ENCODE measurements around the gene HOXB3. TPM values are rescaled to one million over a fixed set of nuclear protein-coding genes. Genes with fewer than 3 reads are reported as not detected.

The HOXB3 gene
- total RNA-seq, 1 experiment from 2014 or later = 8.8 TPM

DNA sequence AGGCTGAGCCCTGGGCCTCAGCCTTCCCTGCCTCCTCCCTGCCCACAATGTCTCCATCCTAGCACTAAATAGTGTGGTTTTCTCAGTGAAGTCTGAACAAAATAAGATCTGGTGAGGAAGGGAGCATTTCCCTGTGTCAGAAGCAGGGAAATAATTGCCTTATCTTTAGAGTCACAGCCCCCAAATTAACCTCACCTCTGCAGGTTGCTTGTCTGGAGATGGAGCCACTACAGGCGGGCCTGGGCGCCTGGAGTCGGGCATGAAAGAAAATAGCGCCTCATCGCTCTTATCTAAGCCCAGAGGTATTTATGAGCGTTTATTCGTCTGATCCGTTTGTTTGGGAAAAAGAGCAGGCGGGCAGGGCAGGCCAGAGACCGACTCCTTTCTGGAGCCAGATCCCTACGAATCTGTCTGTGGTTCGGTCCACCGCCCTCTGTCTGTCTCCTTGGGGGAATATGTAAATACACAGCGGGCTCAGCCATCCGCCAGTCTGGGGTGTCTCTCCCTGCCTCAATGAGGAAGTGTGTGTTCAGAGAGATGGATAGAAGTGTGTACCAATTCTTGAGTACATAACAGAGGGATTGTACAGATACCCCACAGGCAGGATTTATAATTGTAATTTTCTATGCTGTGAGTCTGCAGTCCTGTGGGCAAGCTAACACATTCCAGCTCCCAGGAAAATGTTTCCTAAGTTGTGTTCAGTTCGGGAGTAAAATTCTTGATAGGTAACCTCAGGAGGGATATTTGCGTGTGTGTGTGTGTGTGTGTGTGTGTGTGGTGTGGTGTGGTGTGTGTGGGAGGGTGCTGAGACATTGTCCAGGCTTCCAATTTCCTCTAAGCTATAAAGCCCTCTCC is 10.4 kb upstream of the HOXB3 start:
- Histone ChIP-seq H3K4me1 (no peaks in the 10 kb centered on the region), H3K27ac (no peak overlapping the region), H3K27me3 (no peaks in the 10 kb centered on the region; the same call in 1 of the 2 replicates), H3K36me3 (no peaks in the 10 kb centered on the region), H3K4me3 (no peak overlapping the region), H3K9me3 (replicated peaks) (no peaks in the 10 kb centered on the region)
- no peak for DNase-seq

DNA sequence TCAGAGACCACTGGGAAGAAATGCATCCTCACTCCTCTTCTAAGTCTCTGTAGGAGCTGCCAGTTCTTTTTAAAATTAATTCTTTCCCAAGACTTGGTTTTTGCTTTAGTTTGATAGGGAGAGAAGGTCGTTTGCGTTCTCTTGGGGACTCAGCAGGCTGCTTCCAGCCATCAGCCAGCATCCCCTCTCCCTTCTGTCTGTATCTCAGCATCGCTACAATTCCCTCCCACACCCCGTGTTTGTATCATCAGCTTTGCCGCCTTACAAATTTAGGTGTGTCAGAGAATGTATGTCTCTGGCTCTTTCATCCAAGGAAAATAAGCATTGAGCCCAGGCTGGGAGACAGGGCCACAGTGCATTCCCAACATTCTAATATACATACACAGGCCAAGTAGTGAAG is 9.3 kb upstream of the HOXB3 start:
- no peak overlapping the region for H3K27ac ChIP-seq
- no peaks in the 10 kb centered on the region; the same call in 1 of the 2 replicates for H3K27me3 ChIP-seq
- no peaks in the 10 kb centered on the region for H3K9me3 ChIP-seq (replicated peaks)
- H3K4me1 ChIP-seq = no peaks in the 10 kb centered on the region
- H3K36me3 ChIP-seq = peaks cover under 1% of the 10 kb centered on the region; the same call in 1 of the 2 replicates
- H3K4me3 ChIP-seq = no peak overlapping the region
- DNase-seq = no peak

- Histone ChIP-seq H3K4me3 (peak overlapping the region; percentile 67), H3K4me1 (0 out of 2 replicates have a peak, but pooled peaks cover 2% of the 10 kb centered on the region), H3K36me3 (peaks cover 2% of the 10 kb centered on the region; the same call in 1 of the 2 replicates), H3K27ac (no peak overlapping the region), H3K27me3 (no peaks in the 10 kb centered on the region; the same call in 1 of the 2 replicates), H3K9me3 (replicated peaks) (no peaks in the 10 kb centered on the region)
- DNase-seq = no peak
Measured at GRCh38 chr17:48598736-48599135, 8.7 kb upstream of the HOXB3 start.

DNA sequence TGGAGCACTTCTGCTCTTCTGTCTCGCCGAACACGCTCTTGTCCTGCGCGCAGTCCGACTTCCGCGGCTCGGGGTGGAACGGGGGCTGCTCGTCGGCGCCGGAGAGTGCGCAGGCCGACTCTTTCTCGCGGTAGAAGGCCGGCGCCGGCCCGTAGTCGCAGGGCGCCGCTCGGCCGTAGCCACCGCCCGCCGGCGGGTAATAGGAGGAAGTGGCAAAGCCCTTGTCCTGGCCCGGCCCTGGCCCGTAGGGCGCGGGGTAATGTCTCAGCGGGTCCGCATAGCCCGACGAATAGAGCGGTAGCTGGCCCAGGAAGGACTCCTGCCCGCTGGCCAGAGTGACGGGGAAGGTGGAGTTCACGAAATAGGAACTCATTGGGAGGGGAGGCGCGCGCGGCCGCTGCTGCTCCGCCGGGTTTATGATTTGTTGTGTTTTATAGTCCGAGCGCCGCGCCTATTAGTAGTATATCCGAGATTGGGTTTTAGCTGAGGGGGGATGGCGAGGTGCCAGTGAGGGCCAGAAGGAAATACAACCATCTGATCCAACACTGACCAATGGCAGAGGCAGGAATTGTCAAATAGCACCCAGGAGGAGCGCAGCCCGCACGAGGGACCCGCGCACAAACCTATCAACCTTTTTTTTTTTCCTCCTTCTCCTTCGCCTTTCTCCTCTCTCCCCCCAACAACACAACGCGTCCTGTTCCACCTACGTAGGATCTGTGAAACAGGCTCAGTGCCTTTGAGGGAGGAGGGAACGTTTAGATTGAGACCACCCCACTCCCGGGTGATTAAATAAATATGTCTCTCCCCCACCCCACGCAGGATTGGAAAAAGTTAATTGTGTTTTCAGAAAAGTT is 8.0 kb upstream of the HOXB3 start:
- Histone ChIP-seq H3K27me3 (no peaks in the 10 kb centered on the region; the same call in 1 of the 2 replicates), H3K27ac (peak overlapping the region; percentile 13; the same call in 1 of the 2 replicates)
- peak; percentile 53 to 63 for DNase-seq

GRCh38 chr17:48597528-48597777 is 7.4 kb upstream of the HOXB3 start:
- no peak for DNase-seq
- Histone ChIP-seq H3K9me3 (replicated peaks) (no peaks in the 10 kb centered on the region), H3K27me3 (no peaks in the 10 kb centered on the region; the same call in 1 of the 2 replicates), H3K4me1 (0 out of 2 replicates have a peak, but pooled peaks cover 6% of the 10 kb centered on the region), H3K27ac (peak overlapping the region; percentile 13; the same call in 1 of the 2 replicates), H3K4me3 (peak overlapping the region; percentile 67), H3K36me3 (peaks cover 2% of the 10 kb centered on the region; the same call in 1 of the 2 replicates)

More for the DNA sequence above, 8.0 kb upstream of the HOXB3 start:
- Histone ChIP-seq H3K36me3 (peaks cover 2% of the 10 kb centered on the region; the same call in 1 of the 2 replicates), H3K4me3 (peak overlapping the region; percentile 67), H3K9me3 (replicated peaks) (no peaks in the 10 kb centered on the region), H3K4me1 (0 out of 2 replicates have a peak, but pooled peaks cover 2% of the 10 kb centered on the region)

DNA sequence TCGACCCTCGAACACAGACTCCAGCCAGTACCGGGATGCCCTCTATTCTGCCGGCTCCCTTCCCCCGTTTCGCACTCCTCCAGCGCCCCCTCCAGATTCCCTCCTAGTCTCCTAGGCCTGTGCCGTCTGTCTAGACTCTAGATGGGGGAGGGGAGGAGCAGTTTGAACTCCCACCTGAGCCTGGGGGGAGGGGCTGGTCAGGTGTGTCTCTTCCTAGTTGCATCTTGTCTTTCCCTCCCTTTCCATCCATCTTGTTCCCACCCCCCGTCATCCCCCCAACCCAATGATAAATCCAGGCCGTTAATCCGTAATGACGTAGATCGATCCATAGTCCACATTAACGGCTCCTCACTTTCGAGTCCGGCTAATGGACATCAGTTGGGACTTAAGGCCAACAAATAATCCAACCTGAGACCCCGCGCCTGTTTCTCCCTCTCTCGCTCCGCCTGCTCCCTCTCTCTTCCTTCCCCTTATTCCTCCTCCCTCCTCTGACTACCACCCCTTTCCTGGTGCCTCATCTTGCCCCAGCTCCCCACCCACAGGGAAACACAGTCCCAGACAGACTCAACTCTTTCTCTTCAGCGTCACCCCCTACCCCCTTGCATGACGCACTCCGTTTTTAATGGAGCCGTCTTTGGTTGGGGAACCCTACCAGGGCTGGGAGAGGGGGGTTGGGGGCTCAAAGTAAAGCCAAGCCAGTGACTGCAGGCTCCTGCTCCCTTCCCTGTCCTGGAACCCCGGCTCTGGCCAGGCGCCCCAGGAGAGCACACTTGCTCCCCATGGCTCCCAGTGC is 6.9 kb upstream of the HOXB3 start:
- Histone ChIP-seq H3K9me3 (replicated peaks) (no peaks in the 10 kb centered on the region), H3K4me3 (peak overlapping the region; percentile 67), H3K27me3 (no peaks in the 10 kb centered on the region; the same call in 1 of the 2 replicates), H3K4me1 (0 out of 2 replicates have a peak, but pooled peaks cover 6% of the 10 kb centered on the region), H3K27ac (no peak overlapping the region; the same call in 1 of the 2 replicates), H3K36me3 (peaks cover 2% of the 10 kb centered on the region; the same call in 1 of the 2 replicates)
- DNase-seq = no peak

- Histone ChIP-seq H3K27ac (no peak overlapping the region), H3K27me3 (no peaks in the 10 kb centered on the region; the same call in 1 of the 2 replicates), H3K36me3 (peaks cover 2% of the 10 kb centered on the region; the same call in 1 of the 2 replicates), H3K4me1 (0 out of 2 replicates have a peak, but pooled peaks cover 6% of the 10 kb centered on the region), H3K4me3 (no peak overlapping the region), H3K9me3 (replicated peaks) (no peaks in the 10 kb centered on the region)
- DNase-seq = no peak
Measured at GRCh38 chr17:48596000-48596734, 6.1 kb upstream of the HOXB3 start.

DNA sequence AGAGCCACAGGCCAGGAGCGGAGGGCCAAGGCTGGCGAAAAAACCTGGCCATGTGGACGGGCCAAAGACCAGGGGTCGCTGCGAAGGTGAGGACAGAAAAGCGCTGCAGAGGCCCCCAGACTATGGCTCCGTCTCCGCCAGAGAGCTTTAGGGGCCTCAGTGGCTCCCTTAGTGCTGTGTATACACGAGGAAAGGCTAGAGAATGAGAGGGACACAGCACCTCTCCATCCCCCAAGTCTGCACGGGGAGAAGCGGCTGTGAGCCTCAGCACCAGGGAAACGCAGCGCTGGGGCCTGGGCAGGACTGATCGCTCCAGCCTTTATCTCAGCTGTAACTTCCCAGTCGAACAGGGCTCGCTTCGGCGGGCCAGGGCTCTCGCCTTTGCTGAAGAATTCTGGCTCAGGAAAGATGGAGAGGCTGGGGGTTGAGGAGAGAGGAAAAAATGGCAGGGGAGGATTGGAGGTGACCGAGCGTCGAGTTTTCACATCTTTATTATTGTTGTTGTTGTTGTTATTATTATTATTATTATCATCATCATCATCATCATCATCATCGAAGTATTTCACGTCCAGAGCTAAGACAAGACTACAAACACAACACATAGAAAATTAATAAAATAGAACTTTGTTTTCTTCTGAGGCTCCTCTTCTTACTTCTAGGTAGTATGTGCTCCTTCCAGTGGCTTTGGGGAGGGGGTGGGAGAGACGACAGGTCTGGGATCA is 5.4 kb upstream of the HOXB3 start:
- peaks cover 2% of the 10 kb centered on the region; the same call in 1 of the 2 replicates for H3K36me3 ChIP-seq
- no peak for DNase-seq
- 0 out of 2 replicates have a peak, but pooled peaks cover 6% of the 10 kb centered on the region for H3K4me1 ChIP-seq
- no peak overlapping the region for H3K27ac ChIP-seq
- H3K4me3 ChIP-seq = no peak overlapping the region
- H3K27me3 ChIP-seq = no peaks in the 10 kb centered on the region; the same call in 1 of the 2 replicates
- no peaks in the 10 kb centered on the region for H3K9me3 ChIP-seq (replicated peaks)

- no peak overlapping the region for H3K4me3 ChIP-seq
- H3K27me3 ChIP-seq = no peaks in the 10 kb centered on the region; the same call in 1 of the 2 replicates
- H3K9me3 ChIP-seq (replicated peaks) = no peaks in the 10 kb centered on the region
- no peak for DNase-seq
- peaks cover 2% of the 10 kb centered on the region; the same call in 1 of the 2 replicates for H3K36me3 ChIP-seq
- H3K4me1 ChIP-seq = 0 out of 2 replicates have a peak, but pooled peaks cover 6% of the 10 kb centered on the region
- no peak overlapping the region for H3K27ac ChIP-seq
Measured at GRCh38 chr17:48594538-48595277, 4.7 kb upstream of the HOXB3 start.

GRCh38 chr17:48593840-48594537 is 3.9 kb upstream of the HOXB3 start:
- H3K27me3 ChIP-seq = no peaks in the 10 kb centered on the region; the same call in 1 of the 2 replicates
- H3K4me1 ChIP-seq = 0 out of 2 replicates have a peak, but pooled peaks cover 6% of the 10 kb centered on the region
- H3K27ac ChIP-seq = no peak overlapping the region
- no peaks in the 10 kb centered on the region for H3K9me3 ChIP-seq (replicated peaks)
- DNase-seq = peak; percentile 77 to 88
- peaks cover 2% of the 10 kb centered on the region; the same call in 1 of the 2 replicates for H3K36me3 ChIP-seq
- peak overlapping the region; percentile 63 for H3K4me3 ChIP-seq

DNA sequence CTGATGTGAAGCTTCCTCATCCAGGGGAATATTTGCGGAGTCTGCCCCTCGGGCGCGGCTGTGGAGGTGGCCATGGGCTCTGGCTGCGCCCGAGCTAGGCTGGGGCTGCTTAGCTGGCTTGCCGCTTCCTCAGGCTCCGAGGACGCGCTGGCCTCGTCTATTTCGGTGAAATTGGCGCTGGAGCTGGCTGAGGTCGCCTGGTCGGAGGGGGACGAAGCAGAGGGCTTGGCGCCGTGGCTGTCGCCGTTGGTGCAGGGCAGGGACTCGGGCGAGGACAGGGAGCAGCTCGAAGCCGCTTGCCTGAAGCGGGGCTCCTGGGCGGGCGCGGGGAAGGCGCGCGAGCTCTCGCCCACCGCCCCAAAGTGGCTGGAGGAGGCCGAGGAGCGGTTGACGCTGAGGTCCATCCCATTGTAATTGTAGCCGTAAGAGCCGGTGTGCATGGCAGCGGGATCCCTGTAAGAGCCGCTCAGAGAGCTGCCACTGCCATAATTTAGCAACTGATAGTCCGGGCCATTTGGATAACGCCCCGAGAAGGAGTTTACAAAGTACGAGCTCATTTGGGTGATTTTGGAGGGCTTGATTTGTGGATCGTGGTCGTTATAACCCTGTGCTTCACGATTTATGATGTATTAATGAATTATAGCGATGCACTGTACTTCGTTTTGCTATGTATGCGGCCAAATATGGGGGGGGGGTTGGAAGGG is 3.2 kb upstream of the HOXB3 start, which contains the start of gene HOXB5:
Gene HOXB5 (minus strand): TSS at position 654 of the 704 bp plus-strand sequence. CDS start 97 bp downstream, at position 557.
- Histone ChIP-seq H3K27ac (peak within 1 kb of the TSS; percentile 7), H3K36me3 (peaks cover 2% of the 10 kb centered on the region; the same call in 1 of the 2 replicates), H3K9me3 (replicated peaks) (no peaks in the 10 kb centered on the region), H3K27me3 (no peaks in the 10 kb centered on the region), H3K4me1 (peaks cover 8% of the 10 kb centered on the region), H3K4me3 (peak within 1 kb of the TSS; percentile 63)
- DNase-seq = peak in 1 of 2 experiments; percentile 58
